Retinal pigment epithelial cell (primary cell): ENCODE measurements around the gene RINT1.

ENCODE experiments used
- DNase-seq: peaks from one replicate; pipeline ENCODE4 v3.0.0-alpha.2; 2010; ENCODE audit warnings: low read depth
- H3K4me3 ChIP-seq: 2 replicates; pipeline ENCODE4 v1.5.1; 2011; ENCODE audit warnings: mild to moderate bottlenecking, low read length, control low read depth, moderate library complexity
- CTCF ChIP-seq: conservative IDR thresholded peaks from 2 replicates; pipeline ENCODE4 v1.5.1; 2011; ENCODE audit warnings: low read depth, low read length, control low read depth, inconsistent platforms

Gene RINT1

GRCh38 chr7:105613611-105614330 lies 81.8 kb downstream of the RINT1 start:
- TF ChIP-seq CTCF = no peak
- DNase-seq = no peak
- H3K4me3 ChIP-seq = no peak overlapping the region

GRCh38 chr7:105614341-105614840 lies 82.4 kb downstream of the RINT1 start:
- no peak overlapping the region for H3K4me3 ChIP-seq
- no peak for DNase-seq
- no peak for TF ChIP-seq CTCF
